Esophagus muscularis mucosa (tissue), 4 donors: ENCODE results near the gene CER1. TPM values are rescaled to one million over a fixed set of nuclear protein-coding genes. Genes with fewer than 3 reads are reported as not detected.

Experiments used
- DNase-seq: peaks from one replicate; pipeline ENCODE4 v3.0.0-alpha.2; 2017; ENCODE audit errors: extremely low spot score
- H3K27ac ChIP-seq, 4 donors: fragments of 200-600 bp; sonication (generic); replicated peaks in 1 of 4; 1 replicate in 3 of 4; 2 replicates in 1 of 4; pipeline ENCODE4 v1.5.1; 2016 to 2019; ENCODE audit warnings: mild to moderate bottlenecking in 1 of 4
- H3K27me3 ChIP-seq, 4 donors: fragments of 200-600 bp; sonication (generic); one replicate each; pipeline versions ENCODE4 v1.5.1 to v1.6.0; 2016 to 2019
- H3K36me3 ChIP-seq, 4 donors: fragments of 200-600 bp; sonication (generic); one replicate each; pipeline ENCODE4 v1.5.1; 2016 to 2019
- H3K4me1 ChIP-seq, 4 donors: fragments of 200-600 bp; sonication (generic); one replicate each; pipeline ENCODE4 v1.5.1; 2016 to 2019
- H3K4me3 ChIP-seq, 4 donors: fragments of 200-600 bp; sonication (generic); 1 replicate in 2 of 4; 2 replicates in 2 of 4; pipeline ENCODE4 v1.5.1; 2016 to 2019; ENCODE audit warnings: mild to moderate bottlenecking in 4 of 4, moderate library complexity in 1 of 4
- H3K9me3 ChIP-seq, 4 donors: fragments of 200-600 bp; sonication (generic); 1 replicate in 3 of 4; 2 replicates in 1 of 4; pipeline ENCODE4 v1.5.1; 2016 to 2019
- CTCF ChIP-seq, 3 experiments: fragments of 200-600 bp in 2 of 3; fragments of 450-650 bp in 1 of 3; sonication (generic) in 2 of 3; IDR thresholded peaks; one replicate each; pipeline ENCODE4 v1.5.1; 2017 to 2019; ENCODE audit warnings: antibody characterized with exemption in 3 of 3, mild to moderate bottlenecking in 2 of 3, moderate library complexity in 1 of 3
- EP300 ChIP-seq: sonication (generic); formaldehyde crosslinking; IDR thresholded peaks from one replicate; pipeline ENCODE4 v1.6.1; 2017; ENCODE audit warnings: antibody characterized with exemption
- POLR2A ChIP-seq: fragments of 450-650 bp; IDR thresholded peaks from one replicate; pipeline ENCODE4 v1.6.1; 2017; ENCODE audit warnings: antibody characterized with exemption, moderate library complexity, mild to moderate bottlenecking, low read depth
- POLR2AphosphoS5 ChIP-seq, 2 donors: sonication (generic); formaldehyde crosslinking; IDR thresholded peaks; one replicate each; pipeline ENCODE4 v1.6.1; 2017; ENCODE audit warnings: antibody characterized with exemption in 2 of 2
- WGBS: methylation state at CpG from one replicate; pipeline ENCODE4 v1.1.5; 2018; 5-methylcytosine and 5-hydroxymethylcytosine counted together
- intact Hi-C: fragments of 100-400 bp; cut with DNase I; formaldehyde crosslinking; loops from one replicate; pipeline ENCODE4 v1.15.1; 2023
- total RNA-seq, 4 donors: library from RNA; depleted of rRNA; stranded (reverse); fragments of >200 nt; gene quantifications; one replicate each; pipeline versions ENCODE4 v1.1.0 to v1.2.1, GENCODE V29; 2016

The CER1 gene
- total RNA-seq, 4 donors from 2014 or later = not detected

DNA sequence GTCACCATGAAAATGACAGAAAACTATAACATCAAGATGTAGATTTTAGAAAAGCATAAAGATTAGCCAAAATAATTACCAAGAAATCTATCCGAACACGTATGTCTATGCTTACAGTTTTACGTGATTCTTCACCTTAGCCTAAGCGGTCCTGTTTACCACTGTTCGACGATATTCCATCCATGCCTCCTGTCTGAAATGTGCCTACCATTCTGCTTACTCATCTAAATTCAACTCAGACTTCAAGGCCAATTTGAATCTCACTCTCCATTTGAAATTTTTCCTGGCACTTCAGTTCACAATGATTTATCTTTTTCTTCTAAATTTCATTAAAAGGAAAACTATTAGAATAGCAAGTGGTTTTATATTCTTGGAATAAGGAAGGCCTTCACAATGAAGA is 44.7 kb downstream of the CER1 start:
- H3K27me3 ChIP-seq = no peaks in the 10 kb centered on the region
- H3K9me3 ChIP-seq = no peaks in the 10 kb centered on the region
- H3K4me3 ChIP-seq = no peak overlapping the region
- H3K4me1 ChIP-seq = no peaks in the 10 kb centered on the region
- 97% methylated on average over 6 of the region's 6 CpGs for WGBS
- H3K36me3 ChIP-seq = peaks cover 0 to 17% (median 2%) of the 10 kb centered on the region in 4 donors
- intact Hi-C loops = no loop called here
- no peak overlapping the region for H3K27ac ChIP-seq
- no peak for DNase-seq
- TF ChIP-seq POLR2A (no peak), POLR2AphosphoS5 (IDR thresholded peaks at IDR 0.05) (no peak), CTCF (IDR thresholded peaks at IDR 0.05) (no peak), EP300 (no peak)

- WGBS = 100% methylated on average over 2 of the region's 2 CpGs
These were observed 45.1 kb downstream of the CER1 start for GRCh38 chr9:14677396-14677795.

DNA sequence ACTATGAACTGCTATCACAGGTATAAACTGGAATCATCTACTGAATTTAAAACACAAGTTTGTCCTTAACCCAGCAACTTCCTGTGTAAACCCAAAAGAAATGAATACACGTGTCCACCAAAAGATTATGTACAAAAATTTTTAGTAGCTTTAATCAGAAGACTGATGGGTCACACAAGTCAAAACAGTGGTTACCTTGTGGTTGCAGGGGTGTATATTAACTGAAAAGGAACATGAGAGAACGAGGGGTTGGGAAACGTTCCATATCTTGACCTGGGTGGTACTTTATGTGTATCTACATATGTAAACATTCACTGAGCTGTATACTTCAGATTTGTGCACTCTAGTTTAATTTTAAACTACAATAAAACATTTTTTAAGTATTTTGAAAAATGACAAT is 47.9 kb downstream of the CER1 start:
- Histone ChIP-seq H3K9me3 (no peaks in the 10 kb centered on the region), H3K4me1 (no peaks in the 10 kb centered on the region), H3K27me3 (no peaks in the 10 kb centered on the region), H3K4me3 (no peak overlapping the region), H3K27ac (no peak overlapping the region), H3K36me3 (peaks cover 4 to 32% (median 9%) of the 10 kb centered on the region in 4 donors)
- TF ChIP-seq CTCF (IDR thresholded peaks at IDR 0.05) = no peak
- TF ChIP-seq EP300 = no peak
- no peak for TF ChIP-seq POLR2AphosphoS5 (IDR thresholded peaks at IDR 0.05)
- TF ChIP-seq POLR2A = no peak
- 65% methylated on average over 3 of the region's 3 CpGs for WGBS
- intact Hi-C loops = no loop called here
- DNase-seq = no peak

More at GRCh38 chr9:14677396-14677795, 45.1 kb downstream of the CER1 start:
- H3K27me3 ChIP-seq = no peaks in the 10 kb centered on the region
- no peak overlapping the region for H3K27ac ChIP-seq
- H3K4me1 ChIP-seq = no peaks in the 10 kb centered on the region
- DNase-seq = no peak
- intact Hi-C loops = no loop called here
- TF ChIP-seq POLR2AphosphoS5 (IDR thresholded peaks at IDR 0.05) = no peak
- no peak for TF ChIP-seq POLR2A
- TF ChIP-seq EP300 = no peak
- no peak for TF ChIP-seq CTCF (IDR thresholded peaks at IDR 0.05)
- no peak overlapping the region for H3K4me3 ChIP-seq
- no peaks in the 10 kb centered on the region for H3K9me3 ChIP-seq
- H3K36me3 ChIP-seq = peaks cover 1 to 17% (median 6%) of the 10 kb centered on the region in 4 donors

DNA sequence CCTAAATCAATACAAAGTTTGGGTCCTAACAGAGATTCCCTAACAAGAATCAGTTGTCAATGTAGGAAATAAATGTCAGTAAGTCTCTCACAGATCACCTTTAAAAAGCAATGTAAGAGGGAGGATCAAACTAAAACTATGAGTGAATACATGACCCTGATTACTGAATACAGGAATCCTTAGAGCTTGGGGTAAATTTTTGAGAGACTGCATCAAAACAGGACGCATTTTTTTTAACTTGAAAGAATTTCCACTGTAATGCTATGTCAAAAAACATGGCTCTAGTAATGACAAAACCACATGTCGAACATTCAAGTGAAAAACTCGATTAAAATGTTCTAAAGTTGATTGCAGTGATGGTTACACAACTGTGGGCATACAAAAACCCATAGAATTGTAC is 51.2 kb downstream of the CER1 start:
- no peaks in the 10 kb centered on the region for H3K27me3 ChIP-seq
- DNase-seq = no peak
- 92% methylated on average over 3 of the region's 3 CpGs for WGBS
- no peaks in the 10 kb centered on the region for H3K4me1 ChIP-seq
- peaks cover 4 to 22% (median 7%) of the 10 kb centered on the region in 4 donors for H3K36me3 ChIP-seq
- no peak for TF ChIP-seq CTCF (IDR thresholded peaks at IDR 0.05)
- TF ChIP-seq POLR2AphosphoS5 (IDR thresholded peaks at IDR 0.05) = no peak
- no peak for TF ChIP-seq POLR2A
- no peak for TF ChIP-seq EP300
- no peak overlapping the region for H3K27ac ChIP-seq
- intact Hi-C loops = no loop called here
- no peaks in the 10 kb centered on the region for H3K9me3 ChIP-seq
- H3K4me3 ChIP-seq = no peak overlapping the region

GRCh38 chr9:14670718-14671117 is 51.8 kb downstream of the CER1 start:
- H3K9me3 ChIP-seq = no peaks in the 10 kb centered on the region
- no peaks in the 10 kb centered on the region for H3K27me3 ChIP-seq
- H3K27ac ChIP-seq = no peak overlapping the region
- intact Hi-C loops = no loop called here
- DNase-seq = no peak
- H3K36me3 ChIP-seq = peaks cover 4 to 22% (median 7%) of the 10 kb centered on the region in 4 donors
- no peaks in the 10 kb centered on the region for H3K4me1 ChIP-seq
- H3K4me3 ChIP-seq = no peak overlapping the region
- WGBS = 44% methylated on average over 1 of the region's 1 CpG
- no peak for TF ChIP-seq EP300
- no peak for TF ChIP-seq CTCF (IDR thresholded peaks at IDR 0.05)
- no peak for TF ChIP-seq POLR2AphosphoS5 (IDR thresholded peaks at IDR 0.05)
- TF ChIP-seq POLR2A = no peak
